ENCODE results near the gene PER2.

The PER2 gene

DNA sequence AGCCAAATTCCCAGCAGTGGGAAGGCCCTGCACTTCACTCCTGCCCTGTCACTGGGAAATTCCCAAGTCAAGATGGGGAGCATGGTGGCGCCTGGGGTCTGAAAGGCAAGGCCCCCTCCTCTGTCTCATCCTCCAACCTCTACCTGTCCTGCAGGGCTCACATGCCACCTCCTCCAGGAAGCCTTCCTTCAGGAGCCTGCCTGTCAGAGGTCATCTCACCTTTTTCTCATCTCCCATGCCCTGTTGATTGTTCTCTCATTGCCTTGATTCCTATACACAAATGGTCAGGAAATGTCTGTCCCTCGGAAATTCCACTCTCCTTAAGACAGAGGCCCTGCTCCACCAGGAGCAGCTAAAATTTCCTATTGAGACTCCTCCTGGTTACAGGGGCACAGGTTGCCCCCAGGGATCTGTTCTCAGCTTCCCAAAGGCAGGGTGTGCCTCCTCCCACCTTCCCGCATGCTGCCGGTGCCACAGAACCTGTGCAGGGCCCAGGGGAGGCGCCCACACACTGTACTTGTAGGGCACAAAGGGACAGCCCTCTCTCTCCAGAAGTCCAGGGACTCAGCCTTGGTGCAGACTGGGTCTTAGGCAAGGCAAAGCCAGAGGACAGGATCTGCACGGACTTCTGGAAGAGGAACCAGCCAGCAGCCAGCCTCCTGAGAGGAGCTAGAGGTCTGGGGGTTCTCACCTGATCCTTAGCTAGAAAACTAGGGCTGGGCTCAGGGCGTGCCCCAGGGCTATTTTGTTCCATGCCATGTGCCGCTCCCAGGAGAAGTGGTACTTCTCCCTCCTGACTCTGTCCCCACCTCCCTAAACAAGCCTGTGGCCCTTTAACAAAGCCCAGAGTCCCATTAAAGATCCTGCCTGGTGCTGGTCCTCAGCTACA is 61.5 kb downstream of the PER2 start:
- WGBS (ENCODE audit: extremely low coverage, insufficient coverage, insufficient read length), result no CpG with 5 or more reads among the region's 8 CpGs
- Histone ChIP-seq H3K79me2 (ENCODE audit: control insufficient read depth, insufficient read depth, low read length, poor library complexity) (no peaks in the 10 kb centered on the region), H4K8ac (ENCODE audit: low read depth, low read length) (no peak overlapping the region), H2AFZ (ENCODE audit: insufficient read depth, low read length, poor library complexity) (no peak overlapping the region), H2BK120ac (ENCODE audit: insufficient read depth, low read length, poor library complexity) (no peak overlapping the region), H3K36me3 (ENCODE audit: control insufficient read depth in 1 of 2, insufficient read depth in 2 of 2, low read length in 2 of 2) (no peaks in the 10 kb centered on the region), H2AK5ac (ENCODE audit: low read length) (no peak overlapping the region), H3K9ac (ENCODE audit: low read length) (no peak overlapping the region), H3K27ac (ENCODE audit: low read depth, low read length) (no peak overlapping the region), H3K18ac (ENCODE audit: low read length) (no peak overlapping the region), H3K4me3 (ENCODE audit: low read depth, low read length) (no peak overlapping the region), H3K27me3 (ENCODE audit: insufficient read depth, low read length) (peaks cover 6% of the 10 kb centered on the region), H3K23ac (ENCODE audit: low read length) (no peak overlapping the region), H3K9me3 (ENCODE audit: insufficient read depth, low read depth, low read length) (no peaks in the 10 kb centered on the region), H3K14ac (ENCODE audit: low read length) (no peak overlapping the region), H2BK12ac (ENCODE audit: low read length) (no peak overlapping the region), H3K4me2 (ENCODE audit: low read length) (no peak overlapping the region), H4K91ac (ENCODE audit: low read depth, low read length) (no peak overlapping the region), H3K4me1 (ENCODE audit: control insufficient read depth in 1 of 2, insufficient read depth in 2 of 2, low read length in 2 of 2) (peaks cover 19 to 20% of the 10 kb centered on the region in 2 experiments), H2BK5ac (ENCODE audit: low read depth, low read length, poor library complexity) (no peak overlapping the region), H3K79me1 (ENCODE audit: low read length) (no peaks in the 10 kb centered on the region), H4K12ac (ENCODE audit: low read depth, low read length) (no peak overlapping the region), H3K4ac (ENCODE audit: low read depth, low read length) (no peak overlapping the region)
- DNase-seq, result no peak

- DNase-seq, result no peak
- no peak overlapping the region for H2AK5ac ChIP-seq (ENCODE audit: low read length)
- H3K79me1 ChIP-seq (ENCODE audit: low read length), result no peaks in the 10 kb centered on the region
- H2BK12ac ChIP-seq (ENCODE audit: low read length), result no peak overlapping the region
- H2BK5ac ChIP-seq (ENCODE audit: low read depth, low read length, poor library complexity), result no peak overlapping the region
- no peak overlapping the region for H4K12ac ChIP-seq (ENCODE audit: low read depth, low read length)
- H3K4me3 ChIP-seq (ENCODE audit: low read depth, low read length), result no peak overlapping the region
- no peak overlapping the region for H3K18ac ChIP-seq (ENCODE audit: low read length)
- H3K27me3 ChIP-seq (ENCODE audit: insufficient read depth, low read length), result peaks cover 3% of the 10 kb centered on the region
- H3K9ac ChIP-seq (ENCODE audit: low read length), result no peak overlapping the region
- H3K4me1 ChIP-seq (ENCODE audit: control insufficient read depth in 1 of 2, insufficient read depth in 2 of 2, low read length in 2 of 2), result peaks cover 15 to 18% of the 10 kb centered on the region in 2 experiments
- WGBS (ENCODE audit: extremely low coverage, insufficient coverage, insufficient read length), result no CpG with 5 or more reads among the region's 38 CpGs
- no peaks in the 10 kb centered on the region for H3K9me3 ChIP-seq (ENCODE audit: insufficient read depth, low read depth, low read length)
- H2AFZ ChIP-seq (ENCODE audit: insufficient read depth, low read length, poor library complexity), result no peak overlapping the region
- H3K27ac ChIP-seq (ENCODE audit: low read depth, low read length), result no peak overlapping the region
- no peak overlapping the region for H3K4me2 ChIP-seq (ENCODE audit: low read length)
- no peaks in the 10 kb centered on the region for H3K36me3 ChIP-seq (ENCODE audit: control insufficient read depth in 1 of 2, insufficient read depth in 2 of 2, low read length in 2 of 2)
- H3K4ac ChIP-seq (ENCODE audit: low read depth, low read length), result no peak overlapping the region
- no peak overlapping the region for H4K8ac ChIP-seq (ENCODE audit: low read depth, low read length)
- no peaks in the 10 kb centered on the region for H3K79me2 ChIP-seq (ENCODE audit: control insufficient read depth, insufficient read depth, low read length, poor library complexity)
- no peak overlapping the region for H3K23ac ChIP-seq (ENCODE audit: low read length)
- H3K14ac ChIP-seq (ENCODE audit: low read length), result no peak overlapping the region
- H2BK120ac ChIP-seq (ENCODE audit: insufficient read depth, low read length, poor library complexity), result no peak overlapping the region
- H4K91ac ChIP-seq (ENCODE audit: low read depth, low read length), result no peak overlapping the region
These were observed 62.3 kb downstream of the PER2 start for GRCh38 chr2:238225911-238226697.

DNA sequence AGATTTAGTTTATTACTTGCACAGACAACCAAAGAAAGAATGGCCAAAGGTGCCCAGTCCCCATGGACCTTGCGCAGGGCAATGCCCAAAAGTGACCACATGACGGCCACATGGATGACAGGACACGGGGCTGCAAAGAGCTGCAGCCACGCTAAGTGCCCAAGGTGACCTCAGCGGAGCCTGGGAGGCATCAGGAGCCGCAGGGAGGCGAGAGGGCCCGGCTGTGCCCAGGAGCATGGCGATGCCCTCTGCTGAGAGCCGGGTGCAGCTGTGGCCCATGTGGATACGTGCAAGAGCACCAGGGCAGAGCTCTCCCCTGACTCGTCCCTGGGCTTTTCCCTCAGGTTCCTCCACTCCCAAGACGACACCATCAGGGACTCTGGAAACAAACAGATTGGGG is 63.3 kb downstream of the PER2 start:
- no peak overlapping the region for H4K12ac ChIP-seq (ENCODE audit: low read depth, low read length)
- H3K9me3 ChIP-seq (ENCODE audit: insufficient read depth, low read depth, low read length), result no peaks in the 10 kb centered on the region
- H3K27ac ChIP-seq (ENCODE audit: low read depth, low read length), result no peak overlapping the region
- H3K79me1 ChIP-seq (ENCODE audit: low read length), result no peaks in the 10 kb centered on the region
- H3K79me2 ChIP-seq (ENCODE audit: control insufficient read depth, insufficient read depth, low read length, poor library complexity), result no peaks in the 10 kb centered on the region
- H2AFZ ChIP-seq (ENCODE audit: insufficient read depth, low read length, poor library complexity), result no peak overlapping the region
- no peak overlapping the region for H2BK120ac ChIP-seq (ENCODE audit: insufficient read depth, low read length, poor library complexity)
- no peak overlapping the region for H2BK5ac ChIP-seq (ENCODE audit: low read depth, low read length, poor library complexity)
- H3K18ac ChIP-seq (ENCODE audit: low read length), result no peak overlapping the region
- H3K9ac ChIP-seq (ENCODE audit: low read length), result no peak overlapping the region
- no CpG with 5 or more reads among the region's 13 CpGs for WGBS (ENCODE audit: extremely low coverage, insufficient coverage, insufficient read length)
- H3K27me3 ChIP-seq (ENCODE audit: insufficient read depth, low read length), result no peaks in the 10 kb centered on the region
- H3K4me3 ChIP-seq (ENCODE audit: low read depth, low read length), result no peak overlapping the region
- no peak overlapping the region for H2AK5ac ChIP-seq (ENCODE audit: low read length)
- H3K14ac ChIP-seq (ENCODE audit: low read length), result no peak overlapping the region
- DNase-seq, result no peak
- no peak overlapping the region for H4K91ac ChIP-seq (ENCODE audit: low read depth, low read length)
- H2BK12ac ChIP-seq (ENCODE audit: low read length), result no peak overlapping the region
- H3K4ac ChIP-seq (ENCODE audit: low read depth, low read length), result no peak overlapping the region
- H3K36me3 ChIP-seq (ENCODE audit: control insufficient read depth in 1 of 2, insufficient read depth in 2 of 2, low read length in 2 of 2), result no peaks in the 10 kb centered on the region
- no peak overlapping the region for H3K23ac ChIP-seq (ENCODE audit: low read length)
- H3K4me1 ChIP-seq (ENCODE audit: control insufficient read depth in 1 of 2, insufficient read depth in 2 of 2, low read length in 2 of 2), result peaks cover 12 to 14% of the 10 kb centered on the region in 2 experiments
- H3K4me2 ChIP-seq (ENCODE audit: low read length), result no peak overlapping the region
- H4K8ac ChIP-seq (ENCODE audit: low read depth, low read length), result no peak overlapping the region

- Histone ChIP-seq H3K27me3 (ENCODE audit: insufficient read depth, low read length) (no peaks in the 10 kb centered on the region), H3K23ac (ENCODE audit: low read length) (no peak overlapping the region)
- no CpG with 5 or more reads among the region's 29 CpGs for WGBS (ENCODE audit: extremely low coverage, insufficient coverage, insufficient read length)
These were observed 63.9 kb downstream of the PER2 start for GRCh38 chr2:238224356-238225035.

More at GRCh38 chr2:238224356-238225035, 63.9 kb downstream of the PER2 start:
- Histone ChIP-seq H3K79me2 (ENCODE audit: control insufficient read depth, insufficient read depth, low read length, poor library complexity) (no peaks in the 10 kb centered on the region), H4K8ac (ENCODE audit: low read depth, low read length) (no peak overlapping the region), H3K4me1 (ENCODE audit: control insufficient read depth in 1 of 2, insufficient read depth in 2 of 2, low read length in 2 of 2) (peaks cover 12 to 14% of the 10 kb centered on the region in 2 experiments), H2AFZ (ENCODE audit: insufficient read depth, low read length, poor library complexity) (no peak overlapping the region), H3K9me3 (ENCODE audit: insufficient read depth, low read depth, low read length) (no peaks in the 10 kb centered on the region), H4K91ac (ENCODE audit: low read depth, low read length) (no peak overlapping the region), H3K4me3 (ENCODE audit: low read depth, low read length) (no peak overlapping the region), H2BK120ac (ENCODE audit: insufficient read depth, low read length, poor library complexity) (no peak overlapping the region), H3K14ac (ENCODE audit: low read length) (no peak overlapping the region), H3K9ac (ENCODE audit: low read length) (no peak overlapping the region), H3K18ac (ENCODE audit: low read length) (no peak overlapping the region), H2BK12ac (ENCODE audit: low read length) (no peak overlapping the region), H3K4ac (ENCODE audit: low read depth, low read length) (no peak overlapping the region), H3K27ac (ENCODE audit: low read depth, low read length) (no peak overlapping the region), H2AK5ac (ENCODE audit: low read length) (no peak overlapping the region), H3K79me1 (ENCODE audit: low read length) (no peaks in the 10 kb centered on the region), H4K12ac (ENCODE audit: low read depth, low read length) (no peak overlapping the region), H2BK5ac (ENCODE audit: low read depth, low read length, poor library complexity) (no peak overlapping the region), H3K4me2 (ENCODE audit: low read length) (no peak overlapping the region), H3K36me3 (ENCODE audit: control insufficient read depth in 1 of 2, insufficient read depth in 2 of 2, low read length in 2 of 2) (no peaks in the 10 kb centered on the region)
- DNase-seq, result no peak

Measured in trophoblast cell (in vitro differentiated cells and primary cell).